ENCODE results near the gene MRM1.
A peak's percentile ranks its signal among the peaks of the same experiment; 100 is the strongest.

The MRM1 gene

DNA sequence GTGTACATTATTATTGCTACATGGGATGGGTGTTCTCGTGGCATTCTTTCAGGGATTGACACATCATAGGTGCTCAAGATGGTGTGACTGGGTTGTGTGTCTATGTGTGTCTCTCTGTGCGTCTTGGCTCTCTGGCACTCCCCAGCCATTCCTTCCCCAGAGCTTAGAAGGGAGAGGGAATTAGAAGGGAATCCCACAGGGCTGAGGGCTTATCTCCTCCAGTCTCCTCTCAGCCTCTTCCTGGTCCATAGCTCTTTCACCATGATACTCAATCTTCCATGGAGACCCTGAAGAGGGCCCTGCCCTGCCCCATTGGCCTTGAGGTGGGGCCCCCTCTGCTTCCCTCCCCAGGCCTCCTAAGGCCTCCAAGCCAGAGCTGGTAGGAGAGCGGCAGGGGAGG, 52.0 kb downstream of the MRM1 start:
- no peaks in the 10 kb centered on the region for H3K9me3 ChIP-seq (ENCODE audit: control insufficient read depth in 2 of 2, low read length in 2 of 2)
- H3K27ac ChIP-seq (ENCODE audit: low read length) = no peak overlapping the region
- H3K9ac ChIP-seq (ENCODE audit: low read length in 2 of 2) = no peak overlapping the region
- H3K4me3 ChIP-seq (ENCODE audit: low read length in 2 of 2) = no peak overlapping the region
- H3K36me3 ChIP-seq (ENCODE audit: control insufficient read depth in 2 of 2, insufficient read depth in 2 of 2, low read length in 2 of 2) = no peaks in the 10 kb centered on the region
- peaks cover 42 to 49% of the 10 kb centered on the region in 2 donors for H3K27me3 ChIP-seq (ENCODE audit: control insufficient read depth in 1 of 2, insufficient read depth in 2 of 2, low read length in 2 of 2)
- peaks cover 3% of the 10 kb centered on the region for H3K4me1 ChIP-seq (ENCODE audit: control insufficient read depth, insufficient read depth, low read length)

DNA sequence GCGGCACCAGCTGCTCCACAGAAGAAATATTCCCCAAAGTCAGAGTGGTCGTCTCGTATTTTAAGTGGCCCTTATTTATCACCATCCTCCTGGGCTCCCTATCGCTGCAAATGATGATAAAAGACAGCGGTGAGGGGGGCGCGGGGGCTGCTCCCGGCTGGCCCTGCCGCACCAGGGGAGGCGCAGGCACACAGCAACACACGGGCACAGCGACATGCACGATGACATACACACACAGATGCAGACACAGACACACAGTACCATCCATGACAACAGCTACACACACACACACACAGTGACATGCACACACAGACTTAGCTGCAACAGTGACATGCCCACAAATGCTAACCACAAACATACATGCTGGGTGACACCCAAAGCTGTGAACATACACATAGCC, 52.5 kb downstream of the MRM1 start:
- Histone ChIP-seq H3K27ac (ENCODE audit: low read length) (no peak overlapping the region), H3K36me3 (ENCODE audit: control insufficient read depth in 2 of 2, insufficient read depth in 2 of 2, low read length in 2 of 2) (no peaks in the 10 kb centered on the region), H3K4me3 (ENCODE audit: low read length in 2 of 2) (no peak overlapping the region), H3K9ac (ENCODE audit: low read length in 2 of 2) (no peak overlapping the region), H3K9me3 (ENCODE audit: control insufficient read depth in 2 of 2, low read length in 2 of 2) (no peaks in the 10 kb centered on the region), H3K4me1 (ENCODE audit: control insufficient read depth, insufficient read depth, low read length) (peaks cover 3% of the 10 kb centered on the region), H3K27me3 (ENCODE audit: control insufficient read depth in 1 of 2, insufficient read depth in 2 of 2, low read length in 2 of 2) (peaks cover 47 to 49% of the 10 kb centered on the region in 2 donors)

DNA sequence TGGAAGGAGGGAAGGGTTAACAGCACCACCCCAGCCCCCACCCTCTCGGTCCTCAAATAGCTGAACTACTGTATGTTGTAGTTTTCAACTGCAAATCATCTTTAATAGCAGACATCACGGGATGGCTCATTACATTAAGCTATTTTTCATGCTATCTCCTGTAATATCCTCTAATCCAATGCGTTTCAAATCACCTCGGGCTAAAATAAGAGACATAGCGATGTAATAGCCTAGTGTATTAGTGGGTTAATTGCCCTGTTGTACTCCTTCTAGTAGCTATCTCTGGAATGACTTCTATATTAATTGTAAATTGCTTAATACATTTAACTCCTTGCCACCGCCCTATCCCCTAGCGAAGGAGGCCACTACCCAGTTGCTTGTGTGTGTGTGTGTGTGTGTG, 54.3 kb downstream of the MRM1 start:
- peaks cover 3% of the 10 kb centered on the region for H3K4me1 ChIP-seq (ENCODE audit: control insufficient read depth, insufficient read depth, low read length)
- no peak overlapping the region for H3K27ac ChIP-seq (ENCODE audit: low read length)
- H3K36me3 ChIP-seq (ENCODE audit: control insufficient read depth in 2 of 2, insufficient read depth in 2 of 2, low read length in 2 of 2) = no peaks in the 10 kb centered on the region
- no peak overlapping the region for H3K9ac ChIP-seq (ENCODE audit: low read length in 2 of 2)
- H3K9me3 ChIP-seq (ENCODE audit: control insufficient read depth in 2 of 2, low read length in 2 of 2) = no peaks in the 10 kb centered on the region
- H3K27me3 ChIP-seq (ENCODE audit: control insufficient read depth in 1 of 2, insufficient read depth in 2 of 2, low read length in 2 of 2) = peaks cover 56 to 57% of the 10 kb centered on the region in 2 donors
- H3K4me3 ChIP-seq (ENCODE audit: low read length in 2 of 2) = no peak overlapping the region

DNA sequence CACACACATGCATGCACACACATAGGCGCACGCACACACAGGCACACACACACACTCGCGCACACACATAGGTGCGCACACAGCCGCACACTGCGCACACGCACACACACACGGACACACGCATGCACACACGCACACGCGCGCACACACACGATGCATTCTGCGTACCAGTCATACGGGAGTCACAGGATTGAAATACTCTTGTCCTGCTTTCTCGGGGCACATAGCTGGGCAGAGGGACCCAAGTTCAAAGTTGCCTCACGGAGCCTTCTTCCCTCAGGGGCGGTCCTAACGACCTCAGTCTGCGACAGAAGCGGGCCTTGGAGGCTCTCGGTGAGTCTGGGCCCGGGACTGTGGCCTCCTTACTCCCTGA, 56.0 kb downstream of the MRM1 start:
- Histone ChIP-seq H3K27me3 (ENCODE audit: control insufficient read depth in 1 of 2, insufficient read depth in 2 of 2, low read length in 2 of 2) (peaks cover 49 to 55% of the 10 kb centered on the region in 2 donors), H3K4me3 (ENCODE audit: low read length in 2 of 2) (peak overlapping the region in 1 of 2 donors; percentile 60), H3K4me1 (ENCODE audit: control insufficient read depth, insufficient read depth, low read length) (peaks cover 3% of the 10 kb centered on the region), H3K36me3 (ENCODE audit: control insufficient read depth in 2 of 2, insufficient read depth in 2 of 2, low read length in 2 of 2) (no peaks in the 10 kb centered on the region), H3K27ac (ENCODE audit: low read length) (no peak overlapping the region), H3K9me3 (ENCODE audit: control insufficient read depth in 2 of 2, low read length in 2 of 2) (no peaks in the 10 kb centered on the region), H3K9ac (ENCODE audit: low read length in 2 of 2) (no peak overlapping the region)

DNA sequence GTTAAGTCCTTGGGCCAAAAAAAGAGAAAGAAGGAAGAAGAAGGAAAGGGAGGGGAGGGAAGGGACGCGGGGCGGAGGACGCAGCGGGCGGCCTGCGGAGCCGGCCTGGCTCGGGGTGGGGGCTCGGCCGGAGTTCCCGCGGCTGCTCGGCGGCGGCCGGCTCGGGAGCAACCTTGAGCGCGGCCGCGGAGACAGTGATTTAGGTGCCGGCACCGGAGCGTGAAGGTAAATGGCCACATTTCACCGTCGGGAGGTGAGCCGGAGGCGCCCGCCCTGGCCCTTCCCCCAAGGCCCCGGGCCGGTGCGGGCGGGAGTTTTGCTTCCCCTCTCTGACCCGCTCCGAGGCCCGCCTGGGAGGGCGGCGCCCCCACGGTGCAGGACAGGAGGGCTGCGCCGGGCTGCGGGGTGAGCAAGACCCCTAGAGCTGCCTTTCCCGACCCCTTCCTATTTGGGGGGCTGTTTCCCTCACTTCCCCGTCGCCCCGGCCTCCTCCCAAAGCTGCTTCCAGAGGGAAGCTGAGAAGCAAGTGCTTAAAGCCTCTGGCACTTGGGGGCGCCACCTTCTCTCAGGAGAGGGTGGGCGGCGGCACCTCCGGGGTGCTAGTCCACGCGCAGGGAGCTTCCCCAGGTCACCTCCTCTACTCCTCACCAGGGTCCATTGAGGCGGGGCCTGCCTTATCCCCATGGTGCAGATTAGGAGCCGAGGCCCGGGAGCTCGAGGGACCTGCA, 56.5 kb downstream of the MRM1 start:
- peak overlapping the region in 1 of 2 donors; percentile 36 for H3K9ac ChIP-seq (ENCODE audit: low read length in 2 of 2)
- peaks cover 47 to 53% of the 10 kb centered on the region in 2 donors for H3K27me3 ChIP-seq (ENCODE audit: control insufficient read depth in 1 of 2, insufficient read depth in 2 of 2, low read length in 2 of 2)
- no peaks in the 10 kb centered on the region for H3K9me3 ChIP-seq (ENCODE audit: control insufficient read depth in 2 of 2, low read length in 2 of 2)
- no peaks in the 10 kb centered on the region for H3K36me3 ChIP-seq (ENCODE audit: control insufficient read depth in 2 of 2, insufficient read depth in 2 of 2, low read length in 2 of 2)
- H3K4me1 ChIP-seq (ENCODE audit: control insufficient read depth, insufficient read depth, low read length) = peaks cover 3% of the 10 kb centered on the region
- peak overlapping the region in 1 of 2 donors; percentile 60 for H3K4me3 ChIP-seq (ENCODE audit: low read length in 2 of 2)
- H3K27ac ChIP-seq (ENCODE audit: low read length) = no peak overlapping the region

Measured in stomach smooth muscle (tissue), 2 donors.